Measurements from ENCODE around the gene IRGQ.

IRGQ gene

GRCh38 chr19:43544077-43544476 is 51.9 kb downstream of the IRGQ start:
- DNase-seq (ENCODE audit: low spot score), result no peak

DNA sequence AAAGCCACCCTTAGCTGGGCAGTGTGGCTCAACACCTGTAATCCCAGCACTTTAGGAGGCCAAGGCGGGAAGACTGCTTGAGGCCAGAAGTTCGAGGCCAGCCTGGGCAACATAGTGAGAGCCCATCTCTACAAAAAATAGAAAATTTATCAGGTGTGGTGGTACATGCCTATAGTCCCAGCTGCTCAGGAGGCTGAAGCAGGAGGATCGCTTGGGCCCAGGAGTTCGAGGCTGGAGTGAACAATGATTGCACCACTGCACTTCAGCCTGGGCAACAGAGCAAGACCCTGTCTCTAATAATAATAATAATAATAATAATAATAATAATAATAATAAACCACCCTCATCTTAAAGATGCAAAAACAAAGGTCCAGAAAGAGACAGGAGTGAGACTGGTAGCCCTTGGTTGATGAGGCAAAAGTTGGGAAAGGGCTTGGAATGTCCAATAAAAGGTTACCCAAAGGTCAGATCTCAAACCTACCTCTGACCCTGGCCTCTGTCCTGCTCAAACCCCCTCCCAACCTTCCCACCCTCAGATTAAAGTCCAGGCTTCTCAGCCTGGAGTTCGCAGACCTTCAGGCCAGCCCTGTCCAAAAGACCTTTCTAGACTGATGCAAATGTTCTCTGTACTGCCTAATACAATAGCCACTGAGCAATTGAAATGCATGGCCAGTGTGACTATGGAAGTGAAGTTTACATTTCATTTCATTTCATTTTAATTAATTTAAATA is 53.8 kb downstream of the IRGQ start:
- DNase-seq (ENCODE audit: low spot score), result no peak

- no peak for DNase-seq (ENCODE audit: low spot score)
Observed at GRCh38 chr19:43540381-43540780, 55.6 kb downstream of the IRGQ start.

- DNase-seq (ENCODE audit: low spot score), result no peak
Observed at GRCh38 chr19:43538922-43539321, 57.0 kb downstream of the IRGQ start.

GRCh38 chr19:43534816-43535761 is 60.8 kb downstream of the IRGQ start:
- DNase-seq (ENCODE audit: low spot score), result no peak

All from COLO829 (cell line).